Keratinocyte (primary cell): ENCODE measurements around the gene KRT4. TPM values are rescaled to one million over a fixed set of nuclear protein-coding genes. Genes with fewer than 3 reads are reported as not detected.

Experiments used
- DNase-seq: peaks from one replicate; pipeline ENCODE4 v3.0.0-alpha.2; 2011; ENCODE audit warnings: low read depth, missing footprints, low spot score
- FAIRE-seq: peaks from 2 replicates; lab custom pipeline; 2011; peaks lifted over from hg19 to GRCh38; lab: Jason Lieb, UNC
- H2AFZ ChIP-seq: 2 replicates; pipeline ENCODE4 v1.6.0; 2012; ENCODE audit warnings: low read length, control low read depth, inconsistent platforms; ENCODE audit not compliant: control insufficient read depth
- H3K27ac ChIP-seq: 2 replicates; pipeline ENCODE4 v1.5.1; 2011; ENCODE audit warnings: low read length; ENCODE audit not compliant: control insufficient read depth, insufficient read depth
- H3K27me3 ChIP-seq: 3 replicates; pipeline ENCODE4 v1.6.0; 2011; ENCODE audit warnings: low read length; ENCODE audit not compliant: control insufficient read depth, insufficient read depth; ENCODE audit errors: extremely low read depth
- H3K36me3 ChIP-seq, 2 experiments: 2 replicates in 1 of 2; 3 replicates in 1 of 2; pipeline ENCODE4 v1.5.1; 2011; ENCODE audit warnings: low read length in 2 of 2, mild to moderate bottlenecking in 1 of 2; ENCODE audit not compliant: control insufficient read depth in 2 of 2, insufficient read depth in 2 of 2; ENCODE audit errors: extremely low read depth in 1 of 2
- H3K4me1 ChIP-seq: 3 replicates; pipeline ENCODE4 v1.5.1; 2011; ENCODE audit warnings: low read length; ENCODE audit not compliant: control insufficient read depth, insufficient read depth; ENCODE audit errors: extremely low read depth
- H3K4me2 ChIP-seq: 3 replicates; pipeline ENCODE4 v1.6.0; 2011; ENCODE audit warnings: low read depth, low read length; ENCODE audit not compliant: control insufficient read depth, insufficient read depth; ENCODE audit errors: extremely low read depth
- H3K4me3 ChIP-seq, 3 experiments: fragments of 200-600 bp in 1 of 3; sonication (generic) in 1 of 3; 2 replicates in 2 of 3; 3 replicates in 1 of 3; pipeline ENCODE4 v1.5.1; 2011 to 2016; ENCODE audit warnings: low read length in 3 of 3, mild to moderate bottlenecking in 3 of 3, control low read depth in 2 of 3, inconsistent platforms in 1 of 3, low read depth in 1 of 3, mixed read lengths in 1 of 3, mixed run types in 1 of 3, moderate library complexity in 1 of 3; ENCODE audit not compliant: control insufficient read depth in 2 of 3, insufficient read depth in 2 of 3; ENCODE audit errors: extremely low read depth in 1 of 3
- H3K79me2 ChIP-seq: 2 replicates; pipeline ENCODE4 v1.6.0; 2012; ENCODE audit warnings: low read length; ENCODE audit not compliant: control insufficient read depth, insufficient read depth
- H3K9ac ChIP-seq: 3 replicates; pipeline ENCODE4 v1.6.0; 2011; ENCODE audit warnings: low read length; ENCODE audit not compliant: control insufficient read depth, insufficient read depth; ENCODE audit errors: extremely low read depth
- H3K9me1 ChIP-seq: 3 replicates; pipeline ENCODE4 v1.6.0; 2011; ENCODE audit warnings: low read length; ENCODE audit not compliant: control insufficient read depth, insufficient read depth; ENCODE audit errors: extremely low read depth
- H3K9me3 ChIP-seq: 2 replicates; pipeline ENCODE4 v1.5.1; 2012; ENCODE audit warnings: low read depth, low read length; ENCODE audit not compliant: control insufficient read depth
- H4K20me1 ChIP-seq: 3 replicates; pipeline ENCODE4 v1.6.0; 2011; ENCODE audit warnings: low read length; ENCODE audit not compliant: control insufficient read depth, insufficient read depth; ENCODE audit errors: extremely low read depth
- CTCF ChIP-seq, 3 experiments: IDR thresholded peaks in 1 of 3; conservative IDR thresholded peaks in 1 of 3; optimal IDR thresholded peaks in 1 of 3; 2 replicates in 2 of 3; 3 replicates in 1 of 3; pipeline versions ENCODE3 to v1.5.1; 2011; ENCODE audit warnings: low read length in 3 of 3, mild to moderate bottlenecking in 3 of 3, moderate library complexity in 2 of 3, control low read depth in 1 of 3, inconsistent platforms in 1 of 3; ENCODE audit not compliant: insufficient read depth in 2 of 3; ENCODE audit errors: extremely low read depth in 1 of 3
- EZH2 ChIP-seq: IDR thresholded peaks from one replicate; pipeline ENCODE4 v1.6.1; 2012; ENCODE audit warnings: inconsistent platforms, mild to moderate bottlenecking, low read length, moderate library complexity
- dilution Hi-C: fragments of 300-500 bp; cut with MboI; formaldehyde crosslinking; loops from one replicate; pipeline ENCODE4 v1.7.0; 2020; ENCODE audit warnings: low sequenced_read_pairs; ENCODE audit not compliant: extremely low pct_ligation_motif_present
- polyA plus RNA-seq, 5 experiments: library from polyadenylated mRNA; depleted of rRNA in 3 of 5; stranded (reverse) in 3 of 5; stranded (forward) in 1 of 5; unstranded in 1 of 5; fragments of >200 nt; gene quantifications; 1 replicate in 1 of 5; 2 replicates in 3 of 5; 3 replicates in 1 of 5; pipeline versions ENCODE4 v1.2.1 to v1.2.3, GENCODE V29; 2011 to 2012; ENCODE audit warnings: missing spikeins in 2 of 5, low read depth in 1 of 5, low replicate concordance in 1 of 5

KRT4 gene
- polyA plus RNA-seq, 1 donor (not counting 4 experiments of a cell fraction or from before 2014, with no cell fraction given): 2.0 TPM

- H2AFZ ChIP-seq: no peak overlapping the region
- H3K36me3 ChIP-seq: no peaks in the 10 kb centered on the region
- H3K9me1 ChIP-seq: no peaks in the 10 kb centered on the region
- TF ChIP-seq CTCF (optimal IDR thresholded peaks at IDR 0.05 in 1 of 3, IDR thresholded peaks at IDR 0.05 in 1 of 3, conservative IDR thresholded peaks at IDR 0.05 in 1 of 3; ENCODE audit: extremely low read depth in 1 of 3, insufficient read depth in 2 of 3, low read length in 3 of 3) (no peak), EZH2 (no peak)
- no peak overlapping the region for H3K4me3 ChIP-seq
- FAIRE-seq (no peak), DNase-seq (no peak)
- H4K20me1 ChIP-seq: no peaks in the 10 kb centered on the region
- H3K4me1 ChIP-seq: no peaks in the 10 kb centered on the region
- H3K9ac ChIP-seq: no peak overlapping the region
- no peaks in the 10 kb centered on the region for H3K9me3 ChIP-seq
- H3K27me3 ChIP-seq: peaks cover 63% of the 10 kb centered on the region
- dilution Hi-C loops: no loop called here
- H3K4me2 ChIP-seq: no peak overlapping the region
- no peak overlapping the region for H3K27ac ChIP-seq
- no peaks in the 10 kb centered on the region for H3K79me2 ChIP-seq
Measured at GRCh38 chr12:52776435-52776834, 37.5 kb downstream of the KRT4 start.

GRCh38 chr12:52774629-52775250, 39.2 kb downstream of the KRT4 start:
- dilution Hi-C loops: no loop called here

More at GRCh38 chr12:52774629-52775250, 39.2 kb downstream of the KRT4 start:
- no peak overlapping the region for H3K4me2 ChIP-seq
- H3K9me1 ChIP-seq: no peaks in the 10 kb centered on the region
- no peak overlapping the region for H3K4me3 ChIP-seq
- H3K27me3 ChIP-seq: peaks cover 60% of the 10 kb centered on the region
- H2AFZ ChIP-seq: no peak overlapping the region
- H3K36me3 ChIP-seq: no peaks in the 10 kb centered on the region
- DNase-seq (no peak), FAIRE-seq (no peak)
- no peaks in the 10 kb centered on the region for H4K20me1 ChIP-seq
- H3K9me3 ChIP-seq: no peaks in the 10 kb centered on the region
- no peak overlapping the region for H3K9ac ChIP-seq
- no peaks in the 10 kb centered on the region for H3K79me2 ChIP-seq
- H3K4me1 ChIP-seq: no peaks in the 10 kb centered on the region
- H3K27ac ChIP-seq: no peak overlapping the region
- TF ChIP-seq CTCF (optimal IDR thresholded peaks at IDR 0.05 in 1 of 3, IDR thresholded peaks at IDR 0.05 in 1 of 3, conservative IDR thresholded peaks at IDR 0.05 in 1 of 3; ENCODE audit: extremely low read depth in 1 of 3, insufficient read depth in 2 of 3, low read length in 3 of 3) (no peak), EZH2 (no peak)
